ENCODE data around the gene ASB15.

GRCh38 chr7:123609883-123610239, 8.2 kb downstream of the ASB15 start:
- TF ChIP-seq CTCF (IDR thresholded peaks at IDR 0.05) (no peak), TCF7L2 (IDR thresholded peaks at IDR 0.05; ENCODE audit: low read depth, low read length) (no peak)

Measured in Panc1 (cell line).